Fibroblast of lung (primary cell): ENCODE data around the gene PANK1. TPM values are rescaled to one million over a fixed set of nuclear protein-coding genes. Genes with fewer than 3 reads are reported as not detected.
"Not testable (repeated sequence)": the region's sequence is repeated elsewhere in the genome, so short reads cannot be mapped to it uniquely, and the experiment has no call there.

ENCODE experiments used
- DNase-seq, 2 donors: peaks; one replicate each; pipeline versions ENCODE4 v3.0.0 to v3.0.0-alpha.2; 2010; ENCODE audit warnings: low read depth in 2 of 2
- H2AFZ ChIP-seq: 2 replicates; pipeline ENCODE4 v1.5.1; 2012; ENCODE audit warnings: low read length, control low read depth, inconsistent platforms
- H3K27ac ChIP-seq: 2 replicates; pipeline ENCODE4 v1.5.1; 2011; ENCODE audit warnings: low read length, control low read depth; ENCODE audit not compliant: insufficient read depth
- H3K27me3 ChIP-seq: 2 replicates; pipeline ENCODE4 v1.5.1; 2011; ENCODE audit warnings: mild to moderate bottlenecking, low read length; ENCODE audit not compliant: control insufficient read depth, insufficient read depth
- H3K36me3 ChIP-seq: 2 replicates; pipeline ENCODE4 v1.5.1; 2011; ENCODE audit warnings: low read length; ENCODE audit not compliant: control insufficient read depth, insufficient read depth
- H3K4me1 ChIP-seq: 2 replicates; pipeline ENCODE4 v1.5.1; 2011; ENCODE audit warnings: low read length; ENCODE audit not compliant: control insufficient read depth, insufficient read depth; ENCODE audit errors: extremely low read depth
- H3K4me2 ChIP-seq: 2 replicates; pipeline ENCODE4 v1.5.1; 2011; ENCODE audit warnings: low read length, control low read depth; ENCODE audit not compliant: insufficient read depth; ENCODE audit errors: extremely low read depth
- H3K4me3 ChIP-seq, 4 experiments: fragments of 200-600 bp in 1 of 4; sonication (generic) in 1 of 4; replicated peaks in 1 of 4; 2 replicates each; pipeline ENCODE4 v1.5.1; 2011 to 2016; ENCODE audit warnings: low read length in 4 of 4, low read depth in 3 of 4, mild to moderate bottlenecking in 3 of 4, control low read depth in 2 of 4, inconsistent platforms in 1 of 4, mixed read lengths in 1 of 4; ENCODE audit not compliant: insufficient read depth in 1 of 4; ENCODE audit errors: control extremely low read depth in 1 of 4
- H3K79me2 ChIP-seq: 2 replicates; pipeline ENCODE4 v1.5.1; 2012; ENCODE audit warnings: mild to moderate bottlenecking, low read length, inconsistent platforms; ENCODE audit not compliant: control insufficient read depth, insufficient read depth
- H3K9ac ChIP-seq: 2 replicates; pipeline ENCODE4 v1.5.1; 2011; ENCODE audit warnings: mild to moderate bottlenecking, low read length, control low read depth; ENCODE audit not compliant: insufficient read depth
- H3K9me3 ChIP-seq: 2 replicates; pipeline ENCODE4 v1.5.1; 2012; ENCODE audit warnings: low read depth, low read length; ENCODE audit not compliant: control insufficient read depth, insufficient read depth
- H4K20me1 ChIP-seq: 2 replicates; pipeline ENCODE4 v1.5.1; 2011; ENCODE audit warnings: low read length; ENCODE audit not compliant: control insufficient read depth, insufficient read depth; ENCODE audit errors: extremely low read depth
- CTCF ChIP-seq, 2 donors: IDR thresholded peaks in 1 of 2; conservative IDR thresholded peaks in 1 of 2; 1 replicate in 1 of 2; 2 replicates in 1 of 2; pipeline ENCODE4 v1.5.1; 2011 to 2012; ENCODE audit warnings: low read length in 2 of 2, control low read depth in 1 of 2, inconsistent platforms in 1 of 2, low read depth in 1 of 2, mild to moderate bottlenecking in 1 of 2
- EZH2 ChIP-seq: IDR thresholded peaks from 2 replicates; pipeline ENCODE4 v1.5.1; 2012; ENCODE audit warnings: low read length, control low read depth, mild to moderate bottlenecking; ENCODE audit errors: missing control alignments
- polyA plus RNA-seq, 2 donors: library from polyadenylated mRNA; depleted of rRNA in 1 of 2; stranded (reverse) in 1 of 2; unstranded in 1 of 2; fragments of >200 nt; gene quantifications; 2 replicates each; pipeline ENCODE4 v1.2.1, GENCODE V29; 2011 to 2012; ENCODE audit warnings: missing spikeins in 1 of 2
- total RNA-seq: library from RNA; depleted of rRNA; stranded (reverse); fragments of >200 nt; gene quantifications from 2 replicates; pipeline ENCODE4 v1.2.1, GENCODE V29; 2014

Gene PANK1
- total and polyA plus RNA-seq, 2 donors (not counting 1 experiment from before 2014, with no cell fraction given), result 5.3 to 9.2 TPM

GRCh38 chr10:89621438-89621837, 23.6 kb downstream of the PANK1 start:
- TF ChIP-seq CTCF (conservative IDR thresholded peaks at IDR 0.05 in 1 of 2, IDR thresholded peaks at IDR 0.05 in 1 of 2; ENCODE audit: low read depth in 1 of 2, low read length in 2 of 2) (no peak), EZH2 (no peak)

GRCh38 chr10:89620296-89620695, 24.7 kb downstream of the PANK1 start:
- H3K27ac ChIP-seq, H2AFZ ChIP-seq, H3K79me2 ChIP-seq, H4K20me1 ChIP-seq, H3K27me3 ChIP-seq, H3K4me1 ChIP-seq, H3K9me3 ChIP-seq, DNase-seq, H3K4me3 ChIP-seq, H3K36me3 ChIP-seq, H3K4me2 ChIP-seq, H3K9ac ChIP-seq: not testable (repeated sequence)

More at GRCh38 chr10:89621438-89621837, 23.6 kb downstream of the PANK1 start:
- Histone ChIP-seq H3K4me2 (no peak overlapping the region), H3K27ac (no peak overlapping the region), H3K79me2 (no peaks in the 10 kb centered on the region), H3K36me3 (no peaks in the 10 kb centered on the region), H3K4me1 (no peaks in the 10 kb centered on the region), H3K27me3 (no peaks in the 10 kb centered on the region), H4K20me1 (no peaks in the 10 kb centered on the region), H3K9ac (no peak overlapping the region), H3K4me3 (no peak overlapping the region), H3K9me3 (no peaks in the 10 kb centered on the region), H2AFZ (no peak overlapping the region)
- no peak for DNase-seq

DNA sequence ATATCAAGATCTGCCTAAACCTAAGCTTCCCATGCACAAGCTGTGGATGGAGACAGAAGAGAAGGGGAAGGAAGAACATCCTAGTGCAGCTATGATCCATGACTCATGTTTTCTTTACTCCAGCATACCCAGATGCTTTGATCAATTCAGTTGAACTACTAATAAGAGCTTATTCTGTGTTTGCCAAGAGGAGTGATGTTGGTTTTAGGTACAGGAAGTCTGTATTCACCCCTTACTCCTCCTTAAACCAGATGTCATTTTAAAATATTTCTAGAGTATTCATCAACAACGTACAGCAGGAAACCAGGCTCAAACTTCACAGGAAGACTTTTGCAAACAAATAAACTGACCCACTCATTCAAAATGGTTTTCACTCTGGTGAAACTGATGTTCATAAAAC, 29.2 kb downstream of the PANK1 start:
- H3K4me3 ChIP-seq, result no peak overlapping the region
- no peak overlapping the region for H2AFZ ChIP-seq
- no peaks in the 10 kb centered on the region for H3K27me3 ChIP-seq
- H3K9me3 ChIP-seq, result no peaks in the 10 kb centered on the region
- no peak overlapping the region for H3K9ac ChIP-seq
- no peaks in the 10 kb centered on the region for H3K36me3 ChIP-seq
- no peak overlapping the region for H3K4me2 ChIP-seq
- no peaks in the 10 kb centered on the region for H3K79me2 ChIP-seq
- TF ChIP-seq EZH2 (no peak), CTCF (conservative IDR thresholded peaks at IDR 0.05 in 1 of 2, IDR thresholded peaks at IDR 0.05 in 1 of 2; ENCODE audit: low read depth in 1 of 2, low read length in 2 of 2) (no peak)
- H3K27ac ChIP-seq, result no peak overlapping the region
- peak in 1 of 2 donors; percentile 32 for DNase-seq
- no peaks in the 10 kb centered on the region for H3K4me1 ChIP-seq
- no peaks in the 10 kb centered on the region for H4K20me1 ChIP-seq
